Caki2 (cell line): ENCODE measurements around the gene FUNDC2. TPM values are rescaled to one million over a fixed set of nuclear protein-coding genes. Genes with fewer than 3 reads are reported as not detected.

Source experiments
- DNase-seq: peaks from one replicate; pipeline ENCODE4 v3.0.0-alpha.2; 2015; ENCODE audit warnings: low read depth
- in situ Hi-C: cut with HindIII; loops from 2 replicates; pipeline ENCODE4 v1.10.0; 2016; ENCODE audit warnings: low sequenced_read_pairs, low pct_unique_long_range_greater_than_20kb, mixed read lengths
- total RNA-seq: library from RNA; depleted of rRNA; stranded (reverse); fragments of >200 nt; shearing (Covaris generic); gene quantifications from 2 replicates; pipeline ENCODE4 v1.2.3, GENCODE V29; 2014; ENCODE audit warnings: low replicate concordance

The FUNDC2 gene
- total RNA-seq, 1 experiment from 2014 or later: 57.0 TPM

DNA sequence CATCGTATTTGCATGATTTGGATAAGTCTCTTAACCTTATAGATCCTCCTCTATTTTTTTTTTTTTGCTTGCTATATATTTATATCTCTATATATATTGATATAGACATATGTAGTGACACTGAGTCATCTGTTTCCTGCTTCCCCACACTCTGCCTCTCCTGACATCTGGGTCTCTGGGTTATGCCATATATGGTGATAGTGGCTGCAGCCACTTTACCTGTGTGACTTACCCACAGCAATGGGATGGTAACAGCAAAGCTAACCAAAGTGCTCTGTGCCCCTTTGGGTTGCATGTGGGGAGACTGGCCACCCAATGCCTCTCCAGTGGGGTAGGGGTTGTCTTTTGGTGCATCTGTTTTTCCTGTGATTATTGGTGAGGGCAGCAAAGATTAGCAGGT, 29.8 kb downstream of the FUNDC2 start:
- no peak for DNase-seq
- in situ Hi-C loops: no loop called here

GRCh38 chrX:155056877-155057792, 30.5 kb downstream of the FUNDC2 start:
- in situ Hi-C loops: no loop called here
- DNase-seq: peak; percentile 73

DNA sequence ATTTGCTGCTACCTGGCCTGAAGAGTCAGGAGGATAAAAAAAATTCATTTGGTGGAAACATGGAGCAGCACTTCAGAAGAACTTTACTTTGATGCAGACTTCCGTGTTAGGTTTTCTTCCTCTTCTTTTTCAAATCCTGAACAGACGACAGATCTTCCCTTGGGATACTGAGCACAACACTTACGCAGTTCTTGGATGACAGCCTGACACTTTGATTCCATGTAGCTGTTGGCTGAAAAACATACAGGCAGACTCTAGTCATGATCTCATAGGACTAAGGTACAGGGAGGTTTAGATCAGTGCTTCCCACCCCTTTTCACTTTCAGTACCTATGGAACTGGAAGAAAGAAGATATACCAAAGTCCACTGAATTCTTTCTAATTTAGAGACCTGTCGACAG, 35.1 kb downstream of the FUNDC2 start:
- in situ Hi-C loops: no loop called here
- no peak for DNase-seq

- DNase-seq: no peak
- in situ Hi-C loops: no loop called here
These were observed 38.5 kb downstream of the FUNDC2 start for GRCh38 chrX:155065035-155065734.

- peak; percentile 51 for DNase-seq
- in situ Hi-C loops: no loop called here
These were observed 41.5 kb downstream of the FUNDC2 start for GRCh38 chrX:155068165-155068564.

DNA sequence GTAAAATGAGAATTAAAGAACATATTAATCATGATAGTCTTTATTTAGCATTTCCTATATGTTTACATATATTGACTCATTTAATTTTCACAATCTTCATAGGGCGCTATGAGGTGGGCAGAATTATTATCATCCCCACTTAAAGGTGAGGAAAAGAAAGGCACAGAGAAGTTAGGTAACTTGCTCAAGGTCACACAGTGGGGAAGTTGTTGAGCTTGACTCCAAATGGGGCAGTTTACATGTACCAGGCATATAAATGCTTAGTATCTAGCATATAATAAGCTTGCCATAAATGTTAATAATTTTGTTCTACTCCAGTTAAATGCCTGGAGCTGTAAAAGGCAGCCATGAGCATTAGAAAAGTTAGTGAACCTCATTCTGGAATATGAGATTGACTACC, 42.8 kb downstream of the FUNDC2 start:
- DNase-seq: no peak
- in situ Hi-C loops: no loop called here

DNA sequence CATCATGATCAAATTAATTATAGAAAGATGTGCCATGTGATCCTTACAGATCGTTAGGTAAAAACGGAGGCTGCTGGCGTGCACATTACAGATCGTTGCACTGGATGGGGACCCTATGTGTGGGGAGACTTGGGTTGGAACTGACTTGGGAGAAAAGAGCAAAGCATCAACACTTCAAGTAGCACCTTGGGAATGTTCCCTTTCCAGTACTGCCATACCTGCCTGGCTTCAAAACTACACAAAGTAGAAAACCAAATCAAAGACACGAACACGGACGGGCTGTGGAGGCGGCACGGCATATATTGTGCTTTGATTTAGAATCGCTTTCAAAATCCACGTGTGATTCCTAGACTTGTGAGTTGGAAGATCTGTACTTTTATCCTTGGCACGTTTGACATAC, 43.4 kb downstream of the FUNDC2 start:
- in situ Hi-C loops: no loop called here
- no peak for DNase-seq

DNA sequence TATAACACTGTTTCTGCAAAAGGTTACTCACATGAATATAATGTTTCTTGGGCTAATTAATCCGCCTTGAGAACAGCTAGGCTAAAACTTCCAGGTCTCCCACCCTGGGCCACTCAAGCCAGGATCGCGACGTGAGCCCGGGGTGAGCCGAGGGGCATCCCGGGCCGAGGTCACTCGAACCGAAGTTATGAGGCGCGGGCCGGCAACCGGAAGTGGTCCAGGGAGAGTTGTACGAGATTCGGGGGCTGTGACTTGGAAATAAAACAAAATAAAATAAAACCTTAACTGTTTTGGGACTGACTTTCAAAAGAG, 44.0 kb downstream of the FUNDC2 start:
- in situ Hi-C loops: no loop called here
- DNase-seq: no peak

DNA sequence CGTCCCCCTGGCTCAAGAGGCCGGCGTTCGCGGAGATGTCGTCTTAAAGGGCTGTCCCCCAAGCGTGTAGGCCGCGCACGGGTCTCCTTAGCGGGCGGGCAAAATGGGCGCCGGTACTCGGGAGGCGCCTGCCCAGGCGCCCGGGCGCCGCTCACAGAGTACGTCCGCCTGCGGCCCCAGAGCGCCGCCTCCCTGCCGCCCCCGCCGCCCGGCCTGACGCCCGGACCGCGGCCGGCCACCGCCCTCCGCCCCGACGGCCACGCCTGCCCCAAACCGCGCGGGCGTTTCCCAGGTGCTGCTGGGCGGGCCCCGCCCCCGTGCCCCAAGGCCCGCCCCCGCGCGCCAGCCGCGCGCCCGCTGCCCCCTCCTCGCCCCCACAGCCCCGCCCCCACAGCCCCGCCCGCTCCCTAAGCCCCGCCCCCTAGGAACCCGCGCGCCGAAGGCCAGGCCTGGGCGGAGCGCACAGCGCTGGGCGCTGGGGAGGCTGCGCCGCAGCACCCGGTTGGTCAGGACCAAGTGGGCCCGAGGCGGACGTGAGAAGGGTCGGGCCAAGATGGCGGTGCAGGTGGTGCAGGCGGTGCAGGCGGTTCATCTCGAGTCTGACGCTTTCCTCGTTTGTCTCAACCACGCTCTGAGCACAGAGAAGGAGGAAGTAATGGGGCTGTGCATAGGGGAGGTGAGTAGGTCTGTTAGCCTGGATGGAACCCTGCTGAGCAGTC, 44.5 kb downstream of the FUNDC2 start, which contains the start of the genes BRCC3, CMC4 and MTCP1:
BRCC3 (plus strand) TSS at position 534 of the 719 bp plus-strand sequence; CDS start at position 554, 20 bp downstream.
CMC4 (minus strand) TSS at position 162 of the 719 bp plus-strand sequence. CDS start 7,113 bp downstream, outside the sequence.
MTCP1 (minus strand) TSS at position 162 of the 719 bp plus-strand sequence. CDS start 5,126 bp downstream, outside the sequence.
- in situ Hi-C loops: no loop called here
- peak; percentile 60 for DNase-seq

DNA sequence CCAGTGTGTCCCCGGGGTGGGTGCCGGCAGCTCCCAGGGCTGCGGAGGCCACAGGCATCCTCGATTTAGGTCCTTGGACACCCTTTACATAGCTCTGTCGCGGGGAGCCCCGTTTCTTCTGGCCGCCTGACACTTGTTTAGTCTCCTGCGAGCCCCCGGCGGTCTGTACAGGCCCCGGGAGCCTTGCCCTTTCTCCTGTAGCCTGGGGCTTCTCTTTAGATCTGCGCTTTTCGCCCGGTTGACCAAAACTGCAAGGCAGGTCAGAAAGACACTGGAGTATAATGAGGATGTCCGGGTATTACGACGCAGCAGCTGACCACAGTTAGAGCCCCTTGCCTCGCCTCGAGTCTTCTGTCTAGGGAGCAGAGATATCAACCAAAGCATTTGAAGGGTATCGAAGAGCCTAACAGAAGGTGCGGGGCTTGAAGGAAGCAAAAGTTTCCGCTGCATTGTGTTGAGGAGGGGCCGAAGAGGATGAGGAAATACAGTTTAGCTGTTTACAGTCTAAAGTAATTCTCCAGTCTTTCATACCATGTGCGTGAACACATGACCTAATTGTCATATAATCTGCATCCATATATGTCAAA, 45.1 kb downstream of the FUNDC2 start:
- in situ Hi-C loops: no loop called here
- no peak for DNase-seq

DNA sequence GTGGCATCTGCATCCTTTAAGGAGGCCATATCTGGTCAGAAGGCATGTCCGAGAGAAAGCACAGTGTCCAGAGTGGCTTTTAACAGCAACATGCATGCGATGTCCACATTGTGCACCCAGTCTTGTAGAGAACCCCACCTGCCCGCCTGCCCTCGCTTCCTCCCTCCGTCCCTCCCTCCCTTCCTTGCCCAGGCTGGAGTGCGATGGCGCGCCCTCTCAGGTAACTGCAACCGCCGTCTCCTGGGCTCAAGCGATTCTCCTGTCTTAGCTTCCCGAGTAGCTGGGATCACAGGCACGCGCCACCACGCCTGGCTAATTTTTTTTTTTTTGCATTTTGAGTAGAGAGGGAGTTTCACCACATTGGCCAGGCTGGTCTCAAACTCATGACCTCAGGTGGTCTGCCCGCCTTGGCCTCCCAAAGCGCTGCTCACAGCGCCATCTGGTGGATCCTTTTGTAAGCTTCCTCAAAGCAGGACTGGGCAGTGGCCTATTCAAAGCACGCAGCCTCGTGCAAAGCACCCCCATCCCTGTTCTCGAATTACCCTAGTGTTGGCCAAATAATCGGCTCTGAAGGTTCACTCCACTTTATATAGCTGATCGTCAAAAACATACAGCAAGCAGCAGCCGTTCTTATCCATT, 59.7 kb downstream of the FUNDC2 start:
- no peak for DNase-seq
- in situ Hi-C loops: no loop called here

- no peak for DNase-seq
- in situ Hi-C loops: no loop called here
These were observed 60.5 kb downstream of the FUNDC2 start for GRCh38 chrX:155086961-155087735.

GRCh38 chrX:155094468-155095061, 67.9 kb downstream of the FUNDC2 start:
- DNase-seq: no peak
- in situ Hi-C loops: no loop called here

- in situ Hi-C loops: no loop called here
- no peak for DNase-seq
These were observed 79.3 kb downstream of the FUNDC2 start for GRCh38 chrX:155105919-155106318.

GRCh38 chrX:155108427-155108826, 81.8 kb downstream of the FUNDC2 start:
- DNase-seq: no peak
- in situ Hi-C loops: no loop called here
